Stomach (tissue), 4 donors: ENCODE results near the gene LTB.

Experiments
- CTCF ChIP-seq, 7 experiments: fragments of 450-650 bp in 4 of 7; fragments of 200-600 bp in 3 of 7; sonication (generic) in 3 of 7; IDR thresholded peaks; one replicate each; pipeline ENCODE4 v1.5.1; 2016 to 2019; ENCODE audit warnings: antibody characterized with exemption in 7 of 7, control low read depth in 2 of 7, mild to moderate bottlenecking in 1 of 7
- POLR2A ChIP-seq, 4 donors: fragments of 450-650 bp; IDR thresholded peaks; one replicate each; pipeline ENCODE4 v1.6.1; 2016; ENCODE audit warnings: antibody characterized with exemption in 4 of 4, control low read depth in 2 of 4, mild to moderate bottlenecking in 1 of 4, moderate library complexity in 1 of 4
- POLR2AphosphoS5 ChIP-seq, 3 donors: sonication (generic); formaldehyde crosslinking; IDR thresholded peaks; one replicate each; pipeline ENCODE4 v1.6.1; 2016; ENCODE audit warnings: antibody characterized with exemption in 3 of 3

GRCh38 chr6:31557443-31558317, 24.5 kb downstream of the LTB start:
- TF ChIP-seq POLR2A (IDR thresholded peaks at IDR 0.05) (no peak), CTCF (IDR thresholded peaks at IDR 0.05) (no peak), POLR2AphosphoS5 (IDR thresholded peaks at IDR 0.05) (no peak)
